Keratinocyte (primary cell): ENCODE measurements around the gene ATG9A. TPM values are rescaled to one million over a fixed set of nuclear protein-coding genes. Genes with fewer than 3 reads are reported as not detected.

ENCODE experiments used
- DNase-seq: peaks from one replicate; pipeline ENCODE4 v3.0.0-alpha.2; 2011; ENCODE audit warnings: low read depth, missing footprints, low spot score
- FAIRE-seq: peaks from 2 replicates; lab custom pipeline; 2011; peaks lifted over from hg19 to GRCh38; lab: Jason Lieb, UNC
- H2AFZ ChIP-seq: 2 replicates; pipeline ENCODE4 v1.6.0; 2012; ENCODE audit warnings: low read length, control low read depth, inconsistent platforms; ENCODE audit not compliant: control insufficient read depth
- H3K27ac ChIP-seq: 2 replicates; pipeline ENCODE4 v1.5.1; 2011; ENCODE audit warnings: low read length; ENCODE audit not compliant: control insufficient read depth, insufficient read depth
- H3K27me3 ChIP-seq: 3 replicates; pipeline ENCODE4 v1.6.0; 2011; ENCODE audit warnings: low read length; ENCODE audit not compliant: control insufficient read depth, insufficient read depth; ENCODE audit errors: extremely low read depth
- H3K36me3 ChIP-seq, 2 experiments: 2 replicates in 1 of 2; 3 replicates in 1 of 2; pipeline ENCODE4 v1.5.1; 2011; ENCODE audit warnings: low read length in 2 of 2, mild to moderate bottlenecking in 1 of 2; ENCODE audit not compliant: control insufficient read depth in 2 of 2, insufficient read depth in 2 of 2; ENCODE audit errors: extremely low read depth in 1 of 2
- H3K4me1 ChIP-seq: 3 replicates; pipeline ENCODE4 v1.5.1; 2011; ENCODE audit warnings: low read length; ENCODE audit not compliant: control insufficient read depth, insufficient read depth; ENCODE audit errors: extremely low read depth
- H3K4me2 ChIP-seq: 3 replicates; pipeline ENCODE4 v1.6.0; 2011; ENCODE audit warnings: low read depth, low read length; ENCODE audit not compliant: control insufficient read depth, insufficient read depth; ENCODE audit errors: extremely low read depth
- H3K4me3 ChIP-seq, 3 experiments: fragments of 200-600 bp in 1 of 3; sonication (generic) in 1 of 3; 2 replicates in 2 of 3; 3 replicates in 1 of 3; pipeline ENCODE4 v1.5.1; 2011 to 2016; ENCODE audit warnings: low read length in 3 of 3, mild to moderate bottlenecking in 3 of 3, control low read depth in 2 of 3, inconsistent platforms in 1 of 3, low read depth in 1 of 3, mixed read lengths in 1 of 3, mixed run types in 1 of 3, moderate library complexity in 1 of 3; ENCODE audit not compliant: control insufficient read depth in 2 of 3, insufficient read depth in 2 of 3; ENCODE audit errors: extremely low read depth in 1 of 3
- H3K79me2 ChIP-seq: 2 replicates; pipeline ENCODE4 v1.6.0; 2012; ENCODE audit warnings: low read length; ENCODE audit not compliant: control insufficient read depth, insufficient read depth
- H3K9ac ChIP-seq: 3 replicates; pipeline ENCODE4 v1.6.0; 2011; ENCODE audit warnings: low read length; ENCODE audit not compliant: control insufficient read depth, insufficient read depth; ENCODE audit errors: extremely low read depth
- H3K9me1 ChIP-seq: 3 replicates; pipeline ENCODE4 v1.6.0; 2011; ENCODE audit warnings: low read length; ENCODE audit not compliant: control insufficient read depth, insufficient read depth; ENCODE audit errors: extremely low read depth
- H3K9me3 ChIP-seq: 2 replicates; pipeline ENCODE4 v1.5.1; 2012; ENCODE audit warnings: low read depth, low read length; ENCODE audit not compliant: control insufficient read depth
- H4K20me1 ChIP-seq: 3 replicates; pipeline ENCODE4 v1.6.0; 2011; ENCODE audit warnings: low read length; ENCODE audit not compliant: control insufficient read depth, insufficient read depth; ENCODE audit errors: extremely low read depth
- EZH2 ChIP-seq: IDR thresholded peaks from one replicate; pipeline ENCODE4 v1.6.1; 2012; ENCODE audit warnings: inconsistent platforms, mild to moderate bottlenecking, low read length, moderate library complexity
- dilution Hi-C: fragments of 300-500 bp; cut with MboI; formaldehyde crosslinking; loops from one replicate; pipeline ENCODE4 v1.7.0; 2020; ENCODE audit warnings: low sequenced_read_pairs; ENCODE audit not compliant: extremely low pct_ligation_motif_present
- polyA plus RNA-seq, 5 experiments: library from polyadenylated mRNA; depleted of rRNA in 3 of 5; stranded (reverse) in 3 of 5; stranded (forward) in 1 of 5; unstranded in 1 of 5; fragments of >200 nt; gene quantifications; 1 replicate in 1 of 5; 2 replicates in 3 of 5; 3 replicates in 1 of 5; pipeline versions ENCODE4 v1.2.1 to v1.2.3, GENCODE V29; 2011 to 2012; ENCODE audit warnings: missing spikeins in 2 of 5, low read depth in 1 of 5, low replicate concordance in 1 of 5
- TF ChIP-seq, protein P1 (sequence below), 3 experiments: IDR thresholded peaks in 1 of 3; conservative IDR thresholded peaks in 1 of 3; optimal IDR thresholded peaks in 1 of 3; 2 replicates in 2 of 3; 3 replicates in 1 of 3; pipeline versions ENCODE3 to v1.5.1; 2011; ENCODE audit warnings: low read length in 3 of 3, mild to moderate bottlenecking in 3 of 3, moderate library complexity in 2 of 3, control low read depth in 1 of 3, inconsistent platforms in 1 of 3; ENCODE audit not compliant: insufficient read depth in 2 of 3; ENCODE audit errors: extremely low read depth in 1 of 3

Gene ATG9A
- polyA plus RNA-seq, 1 donor (not counting 4 experiments of a cell fraction or from before 2014, with no cell fraction given), result 58.8 TPM

DNA sequence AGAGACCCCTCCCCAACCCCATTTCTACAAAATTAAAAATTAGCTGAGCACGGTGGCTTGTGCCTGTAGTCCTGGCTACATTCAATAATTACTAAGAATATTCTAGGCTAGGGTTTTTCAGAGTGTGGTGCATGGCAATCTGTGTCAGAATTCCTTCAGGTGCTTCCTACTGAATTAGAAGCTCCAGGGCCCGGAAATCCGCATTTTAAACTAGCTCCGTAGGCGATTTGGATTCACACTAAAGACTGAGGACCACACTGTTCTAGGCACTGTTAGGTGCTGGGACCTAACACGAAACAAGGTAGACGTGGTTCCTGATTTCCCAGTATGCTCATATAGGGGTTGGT, 23.5 kb downstream of the ATG9A start:
- dilution Hi-C loops, result no loop called here
- H3K27ac ChIP-seq, result no peak overlapping the region
- H3K9ac ChIP-seq, result peak overlapping the region; percentile 70
- peak overlapping the region; percentile 83 for H3K4me2 ChIP-seq
- H4K20me1 ChIP-seq, result no peaks in the 10 kb centered on the region
- no peaks in the 10 kb centered on the region for H3K9me3 ChIP-seq
- no peaks in the 10 kb centered on the region for H3K27me3 ChIP-seq
- H3K79me2 ChIP-seq, result no peaks in the 10 kb centered on the region
- peaks cover 16% of the 10 kb centered on the region for H3K4me1 ChIP-seq
- H3K36me3 ChIP-seq, result peaks cover 7 to 13% of the 10 kb centered on the region in 2 experiments
- peak; percentile 55 for FAIRE-seq
- DNase-seq, result no peak
- peak overlapping the region; percentile 45 to 66 (median 62) for H3K4me3 ChIP-seq
- no peaks in the 10 kb centered on the region for H3K9me1 ChIP-seq
- peak overlapping the region; percentile 89 for H2AFZ ChIP-seq
- TF ChIP-seq, protein P1, sequence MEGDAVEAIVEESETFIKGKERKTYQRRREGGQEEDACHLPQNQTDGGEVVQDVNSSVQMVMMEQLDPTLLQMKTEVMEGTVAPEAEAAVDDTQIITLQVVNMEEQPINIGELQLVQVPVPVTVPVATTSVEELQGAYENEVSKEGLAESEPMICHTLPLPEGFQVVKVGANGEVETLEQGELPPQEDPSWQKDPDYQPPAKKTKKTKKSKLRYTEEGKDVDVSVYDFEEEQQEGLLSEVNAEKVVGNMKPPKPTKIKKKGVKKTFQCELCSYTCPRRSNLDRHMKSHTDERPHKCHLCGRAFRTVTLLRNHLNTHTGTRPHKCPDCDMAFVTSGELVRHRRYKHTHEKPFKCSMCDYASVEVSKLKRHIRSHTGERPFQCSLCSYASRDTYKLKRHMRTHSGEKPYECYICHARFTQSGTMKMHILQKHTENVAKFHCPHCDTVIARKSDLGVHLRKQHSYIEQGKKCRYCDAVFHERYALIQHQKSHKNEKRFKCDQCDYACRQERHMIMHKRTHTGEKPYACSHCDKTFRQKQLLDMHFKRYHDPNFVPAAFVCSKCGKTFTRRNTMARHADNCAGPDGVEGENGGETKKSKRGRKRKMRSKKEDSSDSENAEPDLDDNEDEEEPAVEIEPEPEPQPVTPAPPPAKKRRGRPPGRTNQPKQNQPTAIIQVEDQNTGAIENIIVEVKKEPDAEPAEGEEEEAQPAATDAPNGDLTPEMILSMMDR (optimal IDR thresholded peaks at IDR 0.05 in 1 of 3, IDR thresholded peaks at IDR 0.05 in 1 of 3, conservative IDR thresholded peaks at IDR 0.05 in 1 of 3; ENCODE audit: extremely low read depth in 1 of 3, insufficient read depth in 2 of 3, low read length in 3 of 3), result no peak
- TF ChIP-seq EZH2, result no peak

DNA sequence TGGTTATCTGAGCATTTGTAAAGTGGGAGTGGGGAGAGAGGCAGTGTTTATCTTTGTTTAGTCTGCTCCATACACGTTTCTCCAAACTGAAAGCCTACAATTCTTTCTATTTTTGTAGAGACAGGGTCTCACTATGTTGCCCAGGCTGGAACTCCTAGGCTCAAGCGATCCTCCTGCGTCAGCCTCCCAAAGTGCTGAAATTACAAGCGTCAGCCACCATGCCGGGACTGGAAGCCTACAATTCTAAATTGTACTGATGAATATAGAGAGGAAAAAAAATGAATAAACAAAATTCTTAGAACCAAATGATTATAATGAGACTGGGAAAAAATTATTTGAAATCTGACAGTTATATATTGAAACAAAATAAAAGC, 24.3 kb downstream of the ATG9A start:
- Histone ChIP-seq H3K9ac (no peak overlapping the region), H2AFZ (no peak overlapping the region), H3K27ac (no peak overlapping the region), H3K4me1 (peaks cover 16% of the 10 kb centered on the region), H3K27me3 (no peaks in the 10 kb centered on the region), H3K9me3 (no peaks in the 10 kb centered on the region), H3K9me1 (no peaks in the 10 kb centered on the region), H3K4me3 (no peak overlapping the region), H4K20me1 (no peaks in the 10 kb centered on the region), H3K36me3 (peaks cover 7 to 13% of the 10 kb centered on the region in 2 experiments), H3K4me2 (no peak overlapping the region), H3K79me2 (no peaks in the 10 kb centered on the region)
- TF ChIP-seq EZH2, result no peak
- TF ChIP-seq, protein P1 (optimal IDR thresholded peaks at IDR 0.05 in 1 of 3, IDR thresholded peaks at IDR 0.05 in 1 of 3, conservative IDR thresholded peaks at IDR 0.05 in 1 of 3; ENCODE audit: extremely low read depth in 1 of 3, insufficient read depth in 2 of 3, low read length in 3 of 3), result no peak
- dilution Hi-C loops, result no loop called here
- FAIRE-seq, result no peak
- DNase-seq, result no peak
